Measurements from ENCODE around the gene CBX4. TPM values are rescaled to one million over a fixed set of nuclear protein-coding genes. Genes with fewer than 3 reads are reported as not detected.

CBX4 gene
- polyA plus RNA-seq, 1 donor from 2014 or later = 31.9 TPM

DNA sequence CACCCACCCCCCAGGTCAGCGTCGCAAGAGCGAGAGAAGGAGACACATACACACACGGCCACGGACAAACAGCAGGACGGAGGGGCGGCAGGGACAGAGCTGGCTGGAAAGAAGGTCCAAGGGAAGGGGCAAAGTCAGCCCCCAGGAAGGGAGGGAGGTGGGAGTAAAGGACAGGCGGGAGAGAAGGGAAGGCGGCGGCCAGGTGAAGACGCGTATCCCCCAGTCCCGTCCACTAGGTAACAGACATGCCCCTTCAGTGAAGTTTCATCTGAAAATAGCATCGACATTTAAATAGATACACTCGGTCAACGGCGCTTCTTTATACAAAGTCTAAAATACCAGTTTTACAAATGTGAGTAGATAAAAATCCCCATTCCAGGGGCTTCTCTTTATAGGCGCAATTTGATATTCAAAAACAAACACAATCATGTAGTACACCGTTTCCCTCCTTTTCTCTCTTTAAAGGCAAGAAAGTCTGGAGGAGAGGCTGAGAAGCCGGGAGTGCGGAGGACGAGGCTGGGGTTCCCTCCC lies 46.8 kb downstream of the CBX4 start:
- H3K4me3 ChIP-seq (ENCODE audit: low read length) = peak overlapping the region; percentile 63

DNA sequence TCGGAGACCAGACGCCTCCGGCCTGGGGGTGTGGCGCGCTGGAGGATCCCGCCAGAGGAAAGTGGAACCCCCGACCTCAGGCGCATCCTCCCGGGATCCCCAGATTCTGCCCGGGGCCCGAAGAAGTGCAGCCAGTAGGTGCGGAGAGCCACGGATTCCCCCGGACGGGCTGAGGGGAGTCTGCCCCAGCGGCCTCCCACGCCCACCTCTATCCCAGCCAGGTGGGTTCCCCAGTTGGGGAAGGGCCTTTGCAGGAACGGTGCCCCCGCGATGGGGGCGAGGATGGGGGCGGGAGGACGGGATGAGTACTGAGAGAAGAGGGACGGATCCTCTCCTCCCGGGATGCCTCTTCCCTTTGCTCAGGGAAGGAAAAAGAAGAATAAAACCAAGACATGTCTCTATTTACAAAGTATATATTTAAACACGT lies 47.5 kb downstream of the CBX4 start:
- H3F3A ChIP-seq (ENCODE audit: insufficient read depth, low read length, poor library complexity, severe bottlenecking) = peaks cover 9% of the 10 kb centered on the region
- H3K4me2 ChIP-seq (ENCODE audit: low read length) = peak overlapping the region; percentile 44
- H4K20me1 ChIP-seq (ENCODE audit: insufficient read depth) = peaks cover 26% of the 10 kb centered on the region
- no peaks in the 10 kb centered on the region for H3K36me3 ChIP-seq (ENCODE audit: insufficient read depth, low read length)
- H3K9me3 ChIP-seq (ENCODE audit: low read length) = no peaks in the 10 kb centered on the region
- no peaks in the 10 kb centered on the region for H3K9me2 ChIP-seq (ENCODE audit: insufficient read depth, low read length)
- no peak overlapping the region for H3K27ac ChIP-seq (ENCODE audit: low read length)
- H3K4me3 ChIP-seq (ENCODE audit: low read length) = peak overlapping the region; percentile 63
- TF ChIP-seq EZH2 (IDR thresholded peaks at IDR 0.05; ENCODE audit: borderline replicate concordance, insufficient read depth, low read length, poor library complexity, severe bottlenecking) (no peak), MXI1 (conservative IDR thresholded peaks at IDR 0.05; ENCODE audit: poor library complexity, severe bottlenecking) (no peak), RAD21 (conservative IDR thresholded peaks at IDR 0.05) (no peak), SMC3 (conservative IDR thresholded peaks at IDR 0.05; ENCODE audit: poor library complexity) (no peak), POLR2AphosphoS5 (IDR thresholded peaks at IDR 0.05) (no peak), EP300 (conservative IDR thresholded peaks at IDR 0.05; ENCODE audit: poor library complexity, severe bottlenecking) (no peak), TAF1 (IDR thresholded peaks at IDR 0.05; ENCODE audit: low read depth) (no peak)
- TF ChIP-seq, protein P1, sequence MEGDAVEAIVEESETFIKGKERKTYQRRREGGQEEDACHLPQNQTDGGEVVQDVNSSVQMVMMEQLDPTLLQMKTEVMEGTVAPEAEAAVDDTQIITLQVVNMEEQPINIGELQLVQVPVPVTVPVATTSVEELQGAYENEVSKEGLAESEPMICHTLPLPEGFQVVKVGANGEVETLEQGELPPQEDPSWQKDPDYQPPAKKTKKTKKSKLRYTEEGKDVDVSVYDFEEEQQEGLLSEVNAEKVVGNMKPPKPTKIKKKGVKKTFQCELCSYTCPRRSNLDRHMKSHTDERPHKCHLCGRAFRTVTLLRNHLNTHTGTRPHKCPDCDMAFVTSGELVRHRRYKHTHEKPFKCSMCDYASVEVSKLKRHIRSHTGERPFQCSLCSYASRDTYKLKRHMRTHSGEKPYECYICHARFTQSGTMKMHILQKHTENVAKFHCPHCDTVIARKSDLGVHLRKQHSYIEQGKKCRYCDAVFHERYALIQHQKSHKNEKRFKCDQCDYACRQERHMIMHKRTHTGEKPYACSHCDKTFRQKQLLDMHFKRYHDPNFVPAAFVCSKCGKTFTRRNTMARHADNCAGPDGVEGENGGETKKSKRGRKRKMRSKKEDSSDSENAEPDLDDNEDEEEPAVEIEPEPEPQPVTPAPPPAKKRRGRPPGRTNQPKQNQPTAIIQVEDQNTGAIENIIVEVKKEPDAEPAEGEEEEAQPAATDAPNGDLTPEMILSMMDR (IDR thresholded peaks at IDR 0.05; ENCODE audit: poor library complexity, severe bottlenecking) = no peak
- TF ChIP-seq, protein P2, sequence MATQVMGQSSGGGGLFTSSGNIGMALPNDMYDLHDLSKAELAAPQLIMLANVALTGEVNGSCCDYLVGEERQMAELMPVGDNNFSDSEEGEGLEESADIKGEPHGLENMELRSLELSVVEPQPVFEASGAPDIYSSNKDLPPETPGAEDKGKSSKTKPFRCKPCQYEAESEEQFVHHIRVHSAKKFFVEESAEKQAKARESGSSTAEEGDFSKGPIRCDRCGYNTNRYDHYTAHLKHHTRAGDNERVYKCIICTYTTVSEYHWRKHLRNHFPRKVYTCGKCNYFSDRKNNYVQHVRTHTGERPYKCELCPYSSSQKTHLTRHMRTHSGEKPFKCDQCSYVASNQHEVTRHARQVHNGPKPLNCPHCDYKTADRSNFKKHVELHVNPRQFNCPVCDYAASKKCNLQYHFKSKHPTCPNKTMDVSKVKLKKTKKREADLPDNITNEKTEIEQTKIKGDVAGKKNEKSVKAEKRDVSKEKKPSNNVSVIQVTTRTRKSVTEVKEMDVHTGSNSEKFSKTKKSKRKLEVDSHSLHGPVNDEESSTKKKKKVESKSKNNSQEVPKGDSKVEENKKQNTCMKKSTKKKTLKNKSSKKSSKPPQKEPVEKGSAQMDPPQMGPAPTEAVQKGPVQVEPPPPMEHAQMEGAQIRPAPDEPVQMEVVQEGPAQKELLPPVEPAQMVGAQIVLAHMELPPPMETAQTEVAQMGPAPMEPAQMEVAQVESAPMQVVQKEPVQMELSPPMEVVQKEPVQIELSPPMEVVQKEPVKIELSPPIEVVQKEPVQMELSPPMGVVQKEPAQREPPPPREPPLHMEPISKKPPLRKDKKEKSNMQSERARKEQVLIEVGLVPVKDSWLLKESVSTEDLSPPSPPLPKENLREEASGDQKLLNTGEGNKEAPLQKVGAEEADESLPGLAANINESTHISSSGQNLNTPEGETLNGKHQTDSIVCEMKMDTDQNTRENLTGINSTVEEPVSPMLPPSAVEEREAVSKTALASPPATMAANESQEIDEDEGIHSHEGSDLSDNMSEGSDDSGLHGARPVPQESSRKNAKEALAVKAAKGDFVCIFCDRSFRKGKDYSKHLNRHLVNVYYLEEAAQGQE (IDR thresholded peaks at IDR 0.05; ENCODE audit: borderline replicate concordance) = no peak
- H3K27me3 ChIP-seq (ENCODE audit: insufficient read depth, low read depth, low read length) = peaks cover 56% of the 10 kb centered on the region
- peak overlapping the region; percentile 58 for H3K9ac ChIP-seq (ENCODE audit: low read length)
- H3K79me2 ChIP-seq (replicated peaks; ENCODE audit: insufficient read depth, low read length) = peaks cover 30% of the 10 kb centered on the region
- no peak overlapping the region for H2AFZ ChIP-seq (ENCODE audit: low read depth, low read length)

More for the DNA sequence above, 46.8 kb downstream of the CBX4 start:
- Histone ChIP-seq H3K4me2 (ENCODE audit: low read length) (peak overlapping the region; percentile 19), H3K27ac (ENCODE audit: low read length) (no peak overlapping the region), H3K9me3 (ENCODE audit: low read length) (no peaks in the 10 kb centered on the region), H3K9me2 (ENCODE audit: insufficient read depth, low read length) (no peaks in the 10 kb centered on the region), H3F3A (ENCODE audit: insufficient read depth, low read length, poor library complexity, severe bottlenecking) (peaks cover 9% of the 10 kb centered on the region), H2AFZ (ENCODE audit: low read depth, low read length) (no peak overlapping the region), H3K36me3 (ENCODE audit: insufficient read depth, low read length) (no peaks in the 10 kb centered on the region), H3K79me2 (replicated peaks; ENCODE audit: insufficient read depth, low read length) (peaks cover 30% of the 10 kb centered on the region), H3K9ac (ENCODE audit: low read length) (no peak overlapping the region), H3K27me3 (ENCODE audit: insufficient read depth, low read depth, low read length) (peaks cover 56% of the 10 kb centered on the region), H4K20me1 (ENCODE audit: insufficient read depth) (peaks cover 26% of the 10 kb centered on the region)
- TF ChIP-seq EP300 (conservative IDR thresholded peaks at IDR 0.05; ENCODE audit: poor library complexity, severe bottlenecking) (no peak), POLR2AphosphoS5 (IDR thresholded peaks at IDR 0.05) (peak; percentile 24), SMC3 (conservative IDR thresholded peaks at IDR 0.05; ENCODE audit: poor library complexity) (no peak)
